DND-41 (cell line): Measurements from ENCODE around the gene GCSH.

ENCODE experiments used
- EZH2 ChIP-seq: IDR thresholded peaks from 3 replicates; pipeline ENCODE4 v1.6.1; 2012; ENCODE audit warnings: borderline replicate concordance, low read depth, mild to moderate bottlenecking, moderate library complexity, low read length, inconsistent platforms; ENCODE audit not compliant: severe bottlenecking
- TF ChIP-seq, protein P1 (sequence below): IDR thresholded peaks from 2 replicates; pipeline ENCODE4 v1.5.1; 2012; ENCODE audit warnings: borderline replicate concordance, low read length, moderate library complexity, mild to moderate bottlenecking; ENCODE audit not compliant: poor library complexity, severe bottlenecking; ENCODE audit errors: extremely low read depth

DNA sequence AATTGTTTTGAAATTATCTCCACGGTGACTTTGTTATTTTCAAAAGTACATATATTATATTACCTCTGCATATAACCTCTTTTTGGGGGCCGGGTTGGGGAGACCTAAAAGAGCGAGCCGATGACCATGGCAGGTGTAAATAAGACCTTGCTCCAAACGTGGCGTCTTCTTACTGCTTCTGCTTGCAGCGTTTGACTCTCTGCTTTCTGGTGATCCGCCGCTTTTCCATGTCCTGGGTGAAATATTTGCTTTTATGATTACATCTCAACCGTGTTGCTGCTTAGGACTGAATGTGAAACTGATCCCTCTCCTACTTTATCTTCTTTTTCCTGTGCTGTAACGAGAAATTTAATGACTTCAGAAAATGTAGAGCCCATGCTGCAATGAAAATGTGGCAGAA is 42.4 kb downstream of the GCSH start:
- TF ChIP-seq, protein P1, sequence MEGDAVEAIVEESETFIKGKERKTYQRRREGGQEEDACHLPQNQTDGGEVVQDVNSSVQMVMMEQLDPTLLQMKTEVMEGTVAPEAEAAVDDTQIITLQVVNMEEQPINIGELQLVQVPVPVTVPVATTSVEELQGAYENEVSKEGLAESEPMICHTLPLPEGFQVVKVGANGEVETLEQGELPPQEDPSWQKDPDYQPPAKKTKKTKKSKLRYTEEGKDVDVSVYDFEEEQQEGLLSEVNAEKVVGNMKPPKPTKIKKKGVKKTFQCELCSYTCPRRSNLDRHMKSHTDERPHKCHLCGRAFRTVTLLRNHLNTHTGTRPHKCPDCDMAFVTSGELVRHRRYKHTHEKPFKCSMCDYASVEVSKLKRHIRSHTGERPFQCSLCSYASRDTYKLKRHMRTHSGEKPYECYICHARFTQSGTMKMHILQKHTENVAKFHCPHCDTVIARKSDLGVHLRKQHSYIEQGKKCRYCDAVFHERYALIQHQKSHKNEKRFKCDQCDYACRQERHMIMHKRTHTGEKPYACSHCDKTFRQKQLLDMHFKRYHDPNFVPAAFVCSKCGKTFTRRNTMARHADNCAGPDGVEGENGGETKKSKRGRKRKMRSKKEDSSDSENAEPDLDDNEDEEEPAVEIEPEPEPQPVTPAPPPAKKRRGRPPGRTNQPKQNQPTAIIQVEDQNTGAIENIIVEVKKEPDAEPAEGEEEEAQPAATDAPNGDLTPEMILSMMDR, result no peak
- no peak for TF ChIP-seq EZH2
